ENCODE measurements around the gene NKIRAS2.

Gene NKIRAS2

GRCh38 chr17:42072323-42073187 is 52.7 kb downstream of the NKIRAS2 start:
- Histone ChIP-seq H3K36me3 (ENCODE audit: control insufficient read depth in 2 of 2, insufficient read depth in 1 of 2, low read length in 2 of 2) (no peaks in the 10 kb centered on the region), H3K4me1 (ENCODE audit: control insufficient read depth, insufficient read depth, low read length) (no peaks in the 10 kb centered on the region), H3K27ac (ENCODE audit: extremely low read depth, low read depth, low read length) (no peak overlapping the region; the same call in 1 of the 2 replicates), H3K9me3 (ENCODE audit: control insufficient read depth, insufficient read depth, low read depth, low read length) (no peaks in the 10 kb centered on the region), H3K4me3 (ENCODE audit: low read depth, low read length) (0 out of 2 replicates have a peak overlapping the region, but pooled peaks have one; percentile 6)
- POLR2A ChIA-PET, result interaction anchor here (0.6 kb wide), 1 partner anchor 353 kb away, joined by 3 read pairs; no protein-coding TSS in a partner anchor
- CTCF ChIA-PET, result interaction anchor here (0.5 to 1.7 kb wide), 8 partner anchors 10 to 365 kb away, joined by 3 to 8 read pairs (median 3); no protein-coding TSS in a partner anchor
- TF ChIP-seq EGR2 (tag by site-specific recombination; IDR thresholded peaks at IDR 0.05; ENCODE audit: low read depth) (peak; percentile 43; the same call in 1 of the 2 replicates), ZFHX2 (tag by site-specific recombination; conservative IDR thresholded peaks at IDR 0.05) (peak; percentile 82), SP3 (tag by site-specific recombination; IDR thresholded peaks at IDR 0.05) (no peak), GLIS2 (tag by site-specific recombination; IDR thresholded peaks at IDR 0.05) (peak; percentile 52), BCL11A (tag by site-specific recombination; IDR thresholded peaks at IDR 0.05; ENCODE audit: low read depth) (no peak), ZNF138 (tag by site-specific recombination; IDR thresholded peaks at IDR 0.05; ENCODE audit: borderline replicate concordance) (no peak), ZNF404 (tag by site-specific recombination; IDR thresholded peaks at IDR 0.05) (no peak), GLIS1 (tag by site-specific recombination; IDR thresholded peaks at IDR 0.05) (peak; percentile 72)

All from HEK293 (cell line).